Activated CD8-positive, alpha-beta memory T cell treated with anti-CD3 and anti-CD28 coated beads, Interleukin-2, amount 50 U/mL, for 4 hours (primary cell): ENCODE measurements around the gene PROM1.

Source experiments
- DNase-seq: peaks from one replicate; pipeline ENCODE4 v3.0.0-alpha.2; 2020

The PROM1 gene

GRCh38 chr4:16083241-16084191 lies at the start of gene PROM1:
TSS of gene PROM1 (minus strand) at chr4:16084023. CDS start at chr4:16075906, 8,117 bp downstream.
- no peak for DNase-seq

- DNase-seq, result no peak
These were observed 49.6 kb upstream of the PROM1 start for GRCh38 chr4:16133406-16133805.

- no peak for DNase-seq
These were observed 47.5 kb upstream of the PROM1 start for GRCh38 chr4:16131293-16131692.

GRCh38 chr4:16129336-16129735 lies 45.5 kb upstream of the PROM1 start:
- DNase-seq, result no peak

GRCh38 chr4:16126714-16127113 lies 42.9 kb upstream of the PROM1 start:
- DNase-seq, result no peak

GRCh38 chr4:16125571-16126445 lies 42.0 kb upstream of the PROM1 start:
- DNase-seq, result no peak

- no peak for DNase-seq
These were observed 40.4 kb upstream of the PROM1 start for GRCh38 chr4:16124232-16124631.

- no peak for DNase-seq
These were observed 39.7 kb upstream of the PROM1 start for GRCh38 chr4:16123356-16124084.

- DNase-seq, result no peak
These were observed 39.0 kb upstream of the PROM1 start for GRCh38 chr4:16122784-16123183.

- DNase-seq, result no peak
These were observed 38.5 kb upstream of the PROM1 start for GRCh38 chr4:16122308-16122711.

GRCh38 chr4:16120720-16121119 lies 36.9 kb upstream of the PROM1 start:
- no peak for DNase-seq

GRCh38 chr4:16119981-16120380 lies 36.2 kb upstream of the PROM1 start:
- DNase-seq, result no peak

- no peak for DNase-seq
These were observed 34.3 kb upstream of the PROM1 start for GRCh38 chr4:16118090-16118489.

- no peak for DNase-seq
These were observed 33.3 kb upstream of the PROM1 start for GRCh38 chr4:16117164-16117563.

- no peak for DNase-seq
These were observed 32.7 kb upstream of the PROM1 start for GRCh38 chr4:16116493-16116990.

GRCh38 chr4:16116019-16116418 lies 32.2 kb upstream of the PROM1 start:
- DNase-seq, result no peak

- no peak for DNase-seq
These were observed 30.7 kb upstream of the PROM1 start for GRCh38 chr4:16114546-16114945.

GRCh38 chr4:16113741-16114140 lies 29.9 kb upstream of the PROM1 start:
- no peak for DNase-seq

GRCh38 chr4:16111533-16111932 lies 27.7 kb upstream of the PROM1 start:
- no peak for DNase-seq

- no peak for DNase-seq
These were observed 27.0 kb upstream of the PROM1 start for GRCh38 chr4:16110661-16111290.

- DNase-seq, result no peak
These were observed 26.4 kb upstream of the PROM1 start for GRCh38 chr4:16110199-16110598.

GRCh38 chr4:16109256-16109655 lies 25.4 kb upstream of the PROM1 start:
- no peak for DNase-seq
